Activated B cell treated with CpG ODN at 0.5 μM for 24 hours (primary cell): Measurements from ENCODE around the gene CDSN. TPM values are rescaled to one million over a fixed set of nuclear protein-coding genes. Genes with fewer than 3 reads are reported as not detected.

Experiments used
- ATAC-seq: fragments of 200-7000 bp; cut with Tn5 transposase; one replicate; pipeline ENCODE4 v1.10.0; 2021; ENCODE audit warnings: low read depth, mild to moderate bottlenecking, moderate library complexity
- CTCF ChIA-PET: fragments of 350-600 bp; sonication (Branson Sonifier 250); formaldehyde crosslinking; loops from one replicate; lab custom pipeline; 2021; ENCODE audit warnings: antibody characterized with exemption; lab: Charles Lee
- POLR2A ChIA-PET: fragments of 350-600 bp; sonication (Branson Sonifier 250); formaldehyde crosslinking; loops from one replicate; lab custom pipeline; 2021; ENCODE audit warnings: antibody characterized with exemption; lab: Charles Lee
- DNase-seq: peaks from one replicate; pipeline ENCODE4 v3.0.0; 2022
- H3K27ac Mint-ChIP-seq: one replicate; pipeline ENCODE4 v1.8.0; 2020; ENCODE audit warnings: mixed read lengths
- H3K27me3 Mint-ChIP-seq: one replicate; pipeline ENCODE4 v1.8.0; 2021; ENCODE audit warnings: mixed read lengths
- H3K36me3 Mint-ChIP-seq: one replicate; pipeline ENCODE4 v1.8.0; 2021; ENCODE audit warnings: low read depth, mixed read lengths
- H3K4me1 Mint-ChIP-seq: one replicate; pipeline ENCODE4 v1.8.0; 2021; ENCODE audit warnings: mixed read lengths
- H3K4me3 Mint-ChIP-seq: one replicate; pipeline ENCODE4 v1.8.0; 2020; ENCODE audit warnings: mild to moderate bottlenecking, mixed read lengths
- H3K9me3 Mint-ChIP-seq: one replicate; pipeline ENCODE4 v1.8.0; 2020; ENCODE audit warnings: mixed read lengths
- intact Hi-C: fragments of 100-400 bp; cut with micrococcal nuclease; formaldehyde crosslinking; loops from one replicate; pipeline ENCODE4 v1.15.1; 2024
- total RNA-seq: library from RNA; stranded (reverse); gene quantifications from 2 replicates; pipeline ENCODE4 v1.2.3, GENCODE V29; 2022
- TF ChIP-seq, protein P1 (sequence below): fragments of 200-600 bp; IDR thresholded peaks from one replicate; pipeline ENCODE4 v1.8.0; 2022; ENCODE audit warnings: antibody characterized with exemption, mild to moderate bottlenecking

CDSN gene
- total RNA-seq, 1 donor from 2014 or later: not detected

DNA sequence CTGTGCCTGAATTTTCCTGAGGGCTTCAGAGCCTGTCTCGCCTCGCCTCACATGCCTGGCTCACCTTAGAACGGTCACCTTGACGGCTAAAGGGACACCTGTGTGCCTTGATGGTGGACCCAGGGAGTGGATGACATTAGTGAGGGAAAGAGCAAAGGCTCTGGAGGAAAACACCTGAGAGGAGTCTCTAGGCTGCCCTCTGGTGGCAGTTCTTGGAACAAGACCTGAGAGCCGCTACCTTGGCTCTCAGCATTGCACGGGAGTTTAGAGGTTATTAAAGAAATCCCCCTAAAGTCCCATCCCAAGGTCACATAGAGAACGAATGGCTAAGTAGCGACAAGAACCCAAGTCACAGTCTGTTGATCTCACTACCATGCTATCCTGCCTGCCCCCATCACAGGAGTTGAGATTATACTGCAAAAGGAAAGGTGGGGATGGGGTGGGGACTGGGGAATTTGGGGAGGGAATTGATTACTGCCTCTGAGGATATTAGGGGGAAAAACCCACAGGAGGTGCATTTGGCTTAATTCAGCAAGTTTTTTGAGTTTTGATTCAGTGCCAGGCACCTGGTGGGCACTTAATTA, 7.9 kb upstream of the CDSN start:
- intact Hi-C loops: loop anchor here (2.0 kb wide), 1 partner anchor 65 kb away; no protein-coding TSS in a partner anchor
- DNase-seq: peak; percentile 56
- Mint-ChIP-seq H3K4me1 (peaks cover 5% of the 10 kb centered on the region), H3K9me3 (no peaks in the 10 kb centered on the region), H3K4me3 (no peak overlapping the region), H3K36me3 (no peaks in the 10 kb centered on the region), H3K27ac (no peak overlapping the region), H3K27me3 (peaks cover 12% of the 10 kb centered on the region)
- ATAC-seq: peak; percentile 69
- ChIA-PET CTCF (interaction anchor here (0.6 to 1.9 kb wide), 5 partner anchors 9 to 238 kb away, joined by 3 to 7 read pairs (median 4); no protein-coding TSS in a partner anchor), POLR2A (interaction anchor here (0.6 to 0.7 kb wide), 2 partner anchors 9 to 64 kb away, joined by 3 to 4 read pairs; no protein-coding TSS in a partner anchor)
- TF ChIP-seq, protein P1, sequence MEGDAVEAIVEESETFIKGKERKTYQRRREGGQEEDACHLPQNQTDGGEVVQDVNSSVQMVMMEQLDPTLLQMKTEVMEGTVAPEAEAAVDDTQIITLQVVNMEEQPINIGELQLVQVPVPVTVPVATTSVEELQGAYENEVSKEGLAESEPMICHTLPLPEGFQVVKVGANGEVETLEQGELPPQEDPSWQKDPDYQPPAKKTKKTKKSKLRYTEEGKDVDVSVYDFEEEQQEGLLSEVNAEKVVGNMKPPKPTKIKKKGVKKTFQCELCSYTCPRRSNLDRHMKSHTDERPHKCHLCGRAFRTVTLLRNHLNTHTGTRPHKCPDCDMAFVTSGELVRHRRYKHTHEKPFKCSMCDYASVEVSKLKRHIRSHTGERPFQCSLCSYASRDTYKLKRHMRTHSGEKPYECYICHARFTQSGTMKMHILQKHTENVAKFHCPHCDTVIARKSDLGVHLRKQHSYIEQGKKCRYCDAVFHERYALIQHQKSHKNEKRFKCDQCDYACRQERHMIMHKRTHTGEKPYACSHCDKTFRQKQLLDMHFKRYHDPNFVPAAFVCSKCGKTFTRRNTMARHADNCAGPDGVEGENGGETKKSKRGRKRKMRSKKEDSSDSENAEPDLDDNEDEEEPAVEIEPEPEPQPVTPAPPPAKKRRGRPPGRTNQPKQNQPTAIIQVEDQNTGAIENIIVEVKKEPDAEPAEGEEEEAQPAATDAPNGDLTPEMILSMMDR: peak; percentile 54

DNA sequence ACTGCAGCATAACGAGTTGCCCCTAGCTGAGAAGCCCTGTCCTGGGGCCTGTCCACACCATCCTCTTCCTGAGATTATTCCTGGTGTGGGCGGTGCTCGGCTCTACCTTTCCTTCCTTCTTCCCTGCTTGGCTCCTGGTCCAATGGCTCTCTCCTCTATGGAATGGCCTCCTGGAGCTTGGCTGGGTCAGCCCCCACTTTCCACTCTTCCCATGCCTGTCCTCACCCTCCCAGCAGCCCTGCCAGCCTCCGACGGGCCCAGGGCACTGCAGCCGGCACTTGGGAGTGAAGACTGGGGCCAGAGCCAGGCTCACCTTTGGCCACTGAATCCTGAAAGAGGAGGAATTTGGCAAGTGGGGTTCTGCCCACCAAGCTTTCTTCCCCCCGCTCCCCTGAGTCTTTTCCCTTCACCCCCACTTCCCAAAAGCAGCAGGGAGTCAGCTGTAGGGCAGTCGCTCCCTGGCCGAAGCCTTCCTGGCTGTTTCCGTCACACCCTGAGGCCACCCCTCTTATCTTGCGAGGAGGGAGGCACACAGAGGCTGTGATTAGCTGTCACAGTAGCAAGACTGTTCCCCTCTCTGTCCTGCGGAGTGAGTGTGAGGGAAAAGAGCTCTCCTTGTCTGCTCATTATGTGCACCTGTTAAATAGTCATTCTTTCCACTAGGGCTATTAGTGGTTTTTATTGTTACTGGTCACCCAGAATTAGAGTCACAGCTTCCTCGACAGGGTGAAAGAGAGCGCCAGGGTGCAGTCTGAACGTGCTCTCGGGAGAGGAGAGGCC, 6.3 kb upstream of the CDSN start:
- Mint-ChIP-seq H3K4me3 (no peak overlapping the region), H3K4me1 (peaks cover 5% of the 10 kb centered on the region), H3K9me3 (no peaks in the 10 kb centered on the region), H3K27ac (no peak overlapping the region), H3K27me3 (peaks cover 20% of the 10 kb centered on the region), H3K36me3 (no peaks in the 10 kb centered on the region)
- no peak for DNase-seq
- intact Hi-C loops: no loop called here
- TF ChIP-seq, protein P1: no peak
- CTCF ChIA-PET: interaction anchor here (1.5 to 1.9 kb wide), 2 partner anchors 240 to 254 kb away, joined by 3 to 7 read pairs; no protein-coding TSS in a partner anchor
- no peak for ATAC-seq
- POLR2A ChIA-PET: interaction anchor here (0.5 kb wide), 1 partner anchor 83 kb away, joined by 4 read pairs; no protein-coding TSS in a partner anchor

GRCh38 chr6:31125586-31126363, 5.5 kb upstream of the CDSN start:
- peaks cover 5% of the 10 kb centered on the region for H3K4me1 Mint-ChIP-seq
- ChIA-PET POLR2A (interaction anchor here (0.6 kb wide), 1 partner anchor 395 kb away, joined by 4 read pairs; no protein-coding TSS in a partner anchor), CTCF (no interaction called here)
- TF ChIP-seq, protein P1: no peak
- H3K27me3 Mint-ChIP-seq: peaks cover 22% of the 10 kb centered on the region
- intact Hi-C loops: no loop called here
- no peak for ATAC-seq
- H3K27ac Mint-ChIP-seq: no peak overlapping the region
- no peaks in the 10 kb centered on the region for H3K9me3 Mint-ChIP-seq
- no peaks in the 10 kb centered on the region for H3K36me3 Mint-ChIP-seq
- H3K4me3 Mint-ChIP-seq: no peak overlapping the region
- no peak for DNase-seq

- intact Hi-C loops: no loop called here
- H3K9me3 Mint-ChIP-seq: no peaks in the 10 kb centered on the region
- no peak for DNase-seq
- no peak overlapping the region for H3K4me3 Mint-ChIP-seq
- POLR2A ChIA-PET: interaction anchor here (0.5 to 0.6 kb wide), 2 partner anchors 11 to 396 kb away, joined by 3 to 4 read pairs; partner anchors contain the start of gene PSORS1C1
- no peak for ATAC-seq
- H3K4me1 Mint-ChIP-seq: peaks cover 5% of the 10 kb centered on the region
- no peak overlapping the region for H3K27ac Mint-ChIP-seq
- peaks cover 22% of the 10 kb centered on the region for H3K27me3 Mint-ChIP-seq
- H3K36me3 Mint-ChIP-seq: no peaks in the 10 kb centered on the region
- CTCF ChIA-PET: no interaction called here
- TF ChIP-seq, protein P1: no peak
Observed at GRCh38 chr6:31125162-31125561, 4.9 kb upstream of the CDSN start.
